Natural killer cell (primary cell): ENCODE results near the gene LTA. TPM values are rescaled to one million over a fixed set of nuclear protein-coding genes. Genes with fewer than 3 reads are reported as not detected.

ENCODE experiments used
- ATAC-seq, 3 donors: fragments of 150-1000 bp in 2 of 3; fragments of 200-7000 bp in 1 of 3; cut with Tn5 transposase; 1 replicate in 1 of 3; 2 replicates in 2 of 3; pipeline ENCODE4 v1.10.0; 2021; ENCODE audit warnings: mild to moderate bottlenecking in 2 of 3, moderate library complexity in 2 of 3
- DNase-seq, 2 donors: peaks; one replicate each; pipeline versions ENCODE4 v3.0.0 to v3.0.0-alpha.2; 2013 to 2021; ENCODE audit warnings: mixed read lengths in 1 of 2
- H3K27ac ChIP-seq: one replicate; pipeline ENCODE4 v1.5.1; 2013; ENCODE audit warnings: mild to moderate bottlenecking, low read length
- H3K27me3 ChIP-seq: one replicate; pipeline ENCODE4 v1.6.1; 2013; ENCODE audit warnings: low read length; ENCODE audit not compliant: control insufficient read depth, insufficient read depth
- H3K36me3 ChIP-seq: one replicate; pipeline ENCODE4 v1.6.1; 2013; ENCODE audit warnings: low read length; ENCODE audit not compliant: control insufficient read depth, insufficient read depth
- H3K4me1 ChIP-seq: one replicate; pipeline ENCODE4 v1.6.1; 2013; ENCODE audit warnings: low read length; ENCODE audit not compliant: control insufficient read depth, insufficient read depth
- H3K4me3 ChIP-seq: one replicate; pipeline ENCODE4 v1.5.1; 2013; ENCODE audit warnings: low read length
- H3K9me3 ChIP-seq: one replicate; pipeline ENCODE4 v1.6.1; 2013; ENCODE audit warnings: low read length; ENCODE audit not compliant: control insufficient read depth, insufficient read depth
- H3K27ac Mint-ChIP-seq, 2 donors: one replicate each; pipeline ENCODE4 v1.8.0; 2022; ENCODE audit warnings: mild to moderate bottlenecking in 2 of 2, mixed read lengths in 2 of 2, moderate library complexity in 1 of 2
- H3K27me3 Mint-ChIP-seq, 2 donors: one replicate each; pipeline ENCODE4 v1.8.0; 2022; ENCODE audit warnings: low read depth in 2 of 2, mixed read lengths in 2 of 2
- H3K36me3 Mint-ChIP-seq: one replicate; pipeline ENCODE4 v1.8.0; 2022; ENCODE audit warnings: mixed read lengths
- H3K4me1 Mint-ChIP-seq, 2 donors: one replicate each; pipeline ENCODE4 v1.8.0; 2022; ENCODE audit warnings: mixed read lengths in 2 of 2
- H3K4me3 Mint-ChIP-seq: one replicate; pipeline ENCODE4 v1.8.0; 2022; ENCODE audit warnings: mild to moderate bottlenecking, moderate library complexity, mixed read lengths
- H3K9me3 Mint-ChIP-seq, 2 donors: one replicate each; pipeline ENCODE4 v1.8.0; 2022; ENCODE audit warnings: mixed read lengths in 2 of 2
- WGBS: methylation state at CpG from one replicate; pipeline ENCODE4 v1.1.7; 2013; ENCODE audit warnings: missing lambda C conversion rate; ENCODE audit not compliant: insufficient coverage; 5-methylcytosine and 5-hydroxymethylcytosine counted together
- intact Hi-C: fragments of 100-400 bp; cut with micrococcal nuclease; formaldehyde crosslinking; loops from one replicate; pipeline ENCODE4 v1.14.2; 2022
- total RNA-seq, 4 donors: library from RNA; stranded (reverse); fragments of 120-200 nt in 1 of 4; gene quantifications; one replicate each; pipeline versions ENCODE4 v1.2.3 to v1.2.4, GENCODE V29; 2013 to 2022
- TF ChIP-seq, protein P1 (sequence below): fragments of 200-600 bp; IDR thresholded peaks from one replicate; pipeline ENCODE4 v1.8.0; 2022; ENCODE audit warnings: antibody characterized with exemption

Gene LTA
- total RNA-seq, 3 donors from 2014 or later (not counting 1 experiment from before 2014, with no cell fraction given) = 7.6 to 13.1 (median 8.7) TPM

DNA sequence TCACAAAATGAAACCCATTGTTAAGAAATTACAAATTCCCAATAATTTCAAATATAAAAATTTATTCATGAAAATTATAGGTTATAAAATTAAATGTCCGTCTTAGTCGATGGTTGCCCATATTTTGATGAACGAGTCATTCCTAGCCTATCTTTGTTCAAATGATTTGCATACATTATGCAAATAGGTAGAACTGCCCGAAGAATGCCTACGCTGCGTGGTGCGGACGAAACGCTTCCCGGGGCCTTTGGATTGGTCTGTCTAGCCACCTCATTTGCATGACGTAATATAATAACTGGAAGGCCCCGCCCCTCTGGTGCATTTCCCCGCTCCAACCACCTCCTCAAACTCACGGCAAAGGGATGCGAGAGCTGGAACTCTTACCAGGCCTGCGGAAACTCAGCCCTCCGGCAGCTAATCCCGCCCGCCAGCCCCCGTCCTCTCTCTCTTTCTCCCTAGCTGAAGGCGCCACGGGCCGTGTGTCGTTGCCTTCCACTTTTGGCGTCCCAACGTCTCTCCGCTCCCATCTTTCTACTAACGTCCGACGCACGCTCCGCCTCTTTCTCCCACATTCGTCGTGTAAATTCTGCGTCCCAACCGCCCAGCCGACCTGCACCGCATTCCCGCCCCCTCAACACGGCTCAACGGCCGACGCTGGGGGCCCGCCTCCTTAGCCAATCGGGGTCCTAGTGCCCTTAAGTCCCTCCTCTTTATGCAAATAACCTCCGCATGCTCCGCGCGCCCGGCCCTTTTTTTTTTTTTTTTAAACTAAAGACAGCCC, 47.9 kb downstream of the LTA start:
- DNase-seq = peak; percentile 93 to 99
- WGBS = under 1% methylated on average over 45 of the region's 50 CpGs
- Histone ChIP-seq H3K4me1 (peaks cover 29% of the 10 kb centered on the region), H3K27ac (peak overlapping the region; percentile 98), H3K9me3 (no peaks in the 10 kb centered on the region), H3K4me3 (peak overlapping the region; percentile 91), H3K36me3 (peaks cover 14% of the 10 kb centered on the region), H3K27me3 (no peaks in the 10 kb centered on the region)
- Mint-ChIP-seq H3K9me3 (no peaks in the 10 kb centered on the region), H3K27me3 (no peaks in the 10 kb centered on the region), H3K36me3 (no peaks in the 10 kb centered on the region), H3K27ac (peak overlapping the region; percentile 92 to 95), H3K4me1 (peaks cover 20 to 25% of the 10 kb centered on the region in 2 donors), H3K4me3 (peak overlapping the region; percentile 92)
- TF ChIP-seq, protein P1, sequence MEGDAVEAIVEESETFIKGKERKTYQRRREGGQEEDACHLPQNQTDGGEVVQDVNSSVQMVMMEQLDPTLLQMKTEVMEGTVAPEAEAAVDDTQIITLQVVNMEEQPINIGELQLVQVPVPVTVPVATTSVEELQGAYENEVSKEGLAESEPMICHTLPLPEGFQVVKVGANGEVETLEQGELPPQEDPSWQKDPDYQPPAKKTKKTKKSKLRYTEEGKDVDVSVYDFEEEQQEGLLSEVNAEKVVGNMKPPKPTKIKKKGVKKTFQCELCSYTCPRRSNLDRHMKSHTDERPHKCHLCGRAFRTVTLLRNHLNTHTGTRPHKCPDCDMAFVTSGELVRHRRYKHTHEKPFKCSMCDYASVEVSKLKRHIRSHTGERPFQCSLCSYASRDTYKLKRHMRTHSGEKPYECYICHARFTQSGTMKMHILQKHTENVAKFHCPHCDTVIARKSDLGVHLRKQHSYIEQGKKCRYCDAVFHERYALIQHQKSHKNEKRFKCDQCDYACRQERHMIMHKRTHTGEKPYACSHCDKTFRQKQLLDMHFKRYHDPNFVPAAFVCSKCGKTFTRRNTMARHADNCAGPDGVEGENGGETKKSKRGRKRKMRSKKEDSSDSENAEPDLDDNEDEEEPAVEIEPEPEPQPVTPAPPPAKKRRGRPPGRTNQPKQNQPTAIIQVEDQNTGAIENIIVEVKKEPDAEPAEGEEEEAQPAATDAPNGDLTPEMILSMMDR = no peak
- ATAC-seq = peak; percentile 80 to 94 (median 84)
- intact Hi-C loops = loop anchor here (1.0 to 5.0 kb wide), 4 partner anchors 32 to 117 kb away; partner anchors contain the start of genes BAG6, CLIC1 and GPANK1

DNA sequence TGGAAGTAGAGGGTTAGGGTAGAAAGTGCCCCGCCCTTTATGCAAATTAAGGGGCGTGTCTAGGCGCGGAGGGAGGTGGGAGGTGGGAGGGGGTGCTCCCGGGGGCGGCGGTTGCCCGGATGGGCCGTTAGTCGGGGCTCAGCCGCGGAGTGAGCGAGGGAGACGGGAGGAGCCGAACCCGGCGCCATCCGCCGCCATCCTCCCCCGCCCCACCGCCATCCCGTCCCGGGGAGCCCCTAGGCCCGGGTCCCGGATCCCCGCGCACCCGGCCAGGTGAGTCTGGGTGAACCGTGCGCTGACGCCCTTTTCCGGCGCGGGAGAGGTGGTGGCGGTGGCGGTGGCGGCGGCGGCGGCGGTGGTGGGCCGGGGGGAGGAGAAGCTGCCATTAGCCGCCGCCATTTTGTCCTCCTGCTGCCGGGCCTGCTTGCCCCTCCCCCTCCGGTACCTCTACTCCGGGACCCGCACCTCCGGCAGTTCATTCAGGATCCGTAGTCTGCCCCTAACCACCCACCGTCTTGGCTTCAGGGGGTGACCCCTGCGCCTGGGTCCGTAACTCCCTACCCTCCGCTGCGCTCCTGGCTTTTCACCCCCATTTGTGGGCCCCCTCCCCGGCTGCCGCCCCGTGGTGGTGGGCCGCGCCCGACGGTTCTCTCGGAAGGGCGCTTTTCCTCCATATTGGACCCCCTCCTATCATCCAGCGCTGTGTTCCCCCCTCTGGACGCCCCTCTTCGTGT, 48.7 kb downstream of the LTA start, which contains the start of gene PRRC2A:
TSS of gene PRRC2A (plus strand) at position 130 of the 734 bp plus-strand sequence. CDS start 2,075 bp downstream, outside the sequence.
- under 1% methylated on average over 55 of the region's 67 CpGs for WGBS
- H3K36me3 ChIP-seq = peaks cover 21% of the 10 kb centered on the region
- ATAC-seq (peak; percentile 27 to 42 (median 31)), DNase-seq (peak in 1 of 2 donors; percentile 87)
- H3K4me1 Mint-ChIP-seq = peaks cover 20 to 25% of the 10 kb centered on the region in 2 donors
- H3K9me3 Mint-ChIP-seq = no peaks in the 10 kb centered on the region
- peak within 1 kb of the TSS; percentile 98 for H3K27ac ChIP-seq
- peaks cover 22% of the 10 kb centered on the region for H3K4me1 ChIP-seq
- intact Hi-C loops = loop anchor here (1.0 to 5.0 kb wide), 4 partner anchors 32 to 117 kb away; partner anchors contain the start of genes BAG6, CLIC1 and GPANK1
- H3K36me3 Mint-ChIP-seq = peaks cover 1% of the 10 kb centered on the region
- H3K9me3 ChIP-seq = no peaks in the 10 kb centered on the region
- H3K27ac Mint-ChIP-seq = peak within 1 kb of the TSS; percentile 92 to 95
- TF ChIP-seq, protein P1 = no peak
- H3K4me3 Mint-ChIP-seq = peak within 1 kb of the TSS; percentile 92
- H3K4me3 ChIP-seq = peak within 1 kb of the TSS; percentile 91
- H3K27me3 ChIP-seq = no peaks in the 10 kb centered on the region
- no peaks in the 10 kb centered on the region for H3K27me3 Mint-ChIP-seq

DNA sequence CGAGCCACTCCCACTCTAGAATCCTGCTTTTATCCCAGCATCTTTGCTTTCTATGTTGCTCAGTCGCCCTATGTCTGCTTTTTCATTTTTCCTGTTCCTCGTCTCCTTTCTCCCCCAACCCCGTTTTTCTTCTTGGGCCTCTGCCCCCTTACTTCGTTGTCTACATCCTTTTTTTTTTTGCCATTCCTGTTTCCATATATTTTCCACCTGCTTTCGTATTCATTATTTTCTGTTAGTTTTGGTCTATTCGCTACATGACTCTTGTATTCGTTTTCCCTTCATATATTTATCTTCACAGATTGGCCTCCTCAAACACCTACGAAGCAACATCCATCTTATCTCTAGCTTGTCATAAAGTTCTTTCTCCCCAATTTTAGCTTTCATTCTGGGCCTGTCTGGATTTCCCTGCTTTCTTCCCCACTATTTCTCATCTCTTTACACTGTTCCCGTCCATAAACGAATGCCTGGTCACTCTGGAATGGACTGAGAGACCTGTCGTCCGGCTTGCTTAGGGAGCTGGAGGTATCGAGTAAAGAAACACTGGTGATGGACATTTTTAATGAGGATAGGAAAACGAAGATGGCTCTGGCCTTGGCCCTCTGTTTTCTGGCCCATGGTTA, 49.3 kb downstream of the LTA start:
- Histone ChIP-seq H3K4me3 (peak overlapping the region; percentile 91), H3K4me1 (peaks cover 15% of the 10 kb centered on the region), H3K36me3 (peaks cover 28% of the 10 kb centered on the region), H3K27me3 (no peaks in the 10 kb centered on the region), H3K27ac (peak overlapping the region; percentile 98), H3K9me3 (no peaks in the 10 kb centered on the region)
- TF ChIP-seq, protein P1 = no peak
- Mint-ChIP-seq H3K4me1 (peaks cover 20 to 28% of the 10 kb centered on the region in 2 donors), H3K27me3 (no peaks in the 10 kb centered on the region), H3K4me3 (peak overlapping the region; percentile 92), H3K36me3 (peaks cover 8% of the 10 kb centered on the region), H3K27ac (peak overlapping the region; percentile 92 to 95), H3K9me3 (no peaks in the 10 kb centered on the region)
- intact Hi-C loops = loop anchor here (5.0 kb wide), 1 partner anchor 116 kb away; the partner anchor contains the start of gene CLIC1
- DNase-seq = no peak
- 29% methylated on average over 15 of the region's 15 CpGs for WGBS
- ATAC-seq = no peak
